Stimulated activated CD8-positive, alpha-beta memory T cell treated with anti-CD3 and anti-CD28 coated beads, Interleukin-7, amount 100 ng/mL, for 4 hours (primary cell): Measurements from ENCODE around the gene EMP2.
"Not testable (repeated sequence)": the region's sequence is repeated elsewhere in the genome, so short reads cannot be mapped to it uniquely, and the experiment has no call there.

Experiments
- DNase-seq, 2 donors: peaks; one replicate each; pipeline ENCODE4 v3.0.0-alpha.2; 2020; ENCODE audit warnings: low read depth in 2 of 2

EMP2 gene

GRCh38 chr16:10578474-10579316 is 1.7 kb downstream of the EMP2 start:
- DNase-seq: no peak

- no peak for DNase-seq
These were observed 2.8 kb downstream of the EMP2 start for GRCh38 chr16:10577305-10578202.

- no peak for DNase-seq
These were observed 3.8 kb downstream of the EMP2 start for GRCh38 chr16:10576390-10577304.

- no peak for DNase-seq
These were observed 4.8 kb downstream of the EMP2 start for GRCh38 chr16:10575506-10576130.

- DNase-seq: no peak
These were observed 7.8 kb downstream of the EMP2 start for GRCh38 chr16:10572611-10573010.

GRCh38 chr16:10571354-10571753 is 9.0 kb downstream of the EMP2 start:
- DNase-seq: no peak

- DNase-seq: no peak
These were observed 10.8 kb downstream of the EMP2 start for GRCh38 chr16:10569621-10570020.

GRCh38 chr16:10566613-10567012 is 13.8 kb downstream of the EMP2 start:
- DNase-seq: no peak

GRCh38 chr16:10565167-10565566 is 15.2 kb downstream of the EMP2 start:
- no peak for DNase-seq

GRCh38 chr16:10564591-10564990 is 15.8 kb downstream of the EMP2 start:
- DNase-seq: no peak

GRCh38 chr16:10562361-10562899 is 18.0 kb downstream of the EMP2 start:
- no peak for DNase-seq

- no peak for DNase-seq
These were observed 19.0 kb downstream of the EMP2 start for GRCh38 chr16:10561425-10561824.

- DNase-seq: no peak
These were observed 19.4 kb downstream of the EMP2 start for GRCh38 chr16:10561001-10561400.

GRCh38 chr16:10559792-10560191 is 20.6 kb downstream of the EMP2 start:
- not testable (repeated sequence) for DNase-seq

GRCh38 chr16:10558746-10559641 is 21.4 kb downstream of the EMP2 start:
- no peak for DNase-seq

GRCh38 chr16:10558305-10558704 is 22.1 kb downstream of the EMP2 start:
- DNase-seq: no peak

GRCh38 chr16:10557750-10558149 is 22.6 kb downstream of the EMP2 start:
- no peak for DNase-seq

GRCh38 chr16:10556236-10556635 is 24.2 kb downstream of the EMP2 start:
- no peak for DNase-seq

- DNase-seq: no peak
These were observed 25.8 kb downstream of the EMP2 start for GRCh38 chr16:10554569-10554968.

- peak; percentile 8 to 39 for DNase-seq
These were observed 27.4 kb downstream of the EMP2 start for GRCh38 chr16:10552998-10553491.
